Panc1 (cell line): ENCODE results near the gene ASXL3. TPM values are rescaled to one million over a fixed set of nuclear protein-coding genes. Genes with fewer than 3 reads are reported as not detected.

ENCODE experiments used
- ATAC-seq: fragments of 200-7000 bp; cut with Tn5 transposase; 2 replicates; pipeline ENCODE4 v1.9.1; 2020; ENCODE audit warnings: mild to moderate bottlenecking, moderate library complexity
- BruUV-seq: library from RNA; stranded (reverse); fragments of 400-500 nt; replicated peaks from 2 replicates; lab custom pipeline; 2021; lab: Mats Ljungman, UMichigan
- CTCF ChIA-PET: fragments of 300-600 bp; sonication (Branson Sonifier 250); formaldehyde crosslinking; loops from one replicate; lab custom pipeline; 2022; ENCODE audit warnings: antibody characterized with exemption; lab: Charles Lee
- POLR2A ChIA-PET: fragments of 300-600 bp; sonication (Branson Sonifier 250); formaldehyde crosslinking; loops from one replicate; lab custom pipeline; 2022; ENCODE audit warnings: antibody characterized with exemption; lab: Charles Lee
- DNase-seq: peaks from one replicate; pipeline ENCODE4 v3.0.0-alpha.2; 2010; ENCODE audit warnings: low read depth, low spot score
- H3K27ac ChIP-seq: 2 replicates; pipeline ENCODE4 v1.5.1; 2011; ENCODE audit warnings: mild to moderate bottlenecking, low read length, inconsistent platforms
- H3K27me3 ChIP-seq: fragments of 200-500 bp; sonication (Bioruptor generic); 2 replicates; pipeline ENCODE4 v1.6.0; 2014; ENCODE audit warnings: low read length, inconsistent platforms; ENCODE audit not compliant: control insufficient read depth, insufficient read depth
- H3K36me3 ChIP-seq: fragments of 200-500 bp; sonication (Bioruptor generic); 2 replicates; pipeline ENCODE4 v1.5.1; 2014; ENCODE audit warnings: inconsistent platforms, mild to moderate bottlenecking, low read length, moderate library complexity; ENCODE audit not compliant: control insufficient read depth, insufficient read depth
- H3K4me1 ChIP-seq: 2 replicates; pipeline ENCODE4 v1.5.1; 2011; ENCODE audit warnings: inconsistent platforms, mild to moderate bottlenecking, low read length, moderate library complexity; ENCODE audit not compliant: control insufficient read depth, insufficient read depth
- H3K4me3 ChIP-seq, 2 experiments: 2 replicates each; pipeline ENCODE4 v1.5.1; 2011 to 2012; ENCODE audit warnings: low read depth in 2 of 2, low read length in 2 of 2, mild to moderate bottlenecking in 2 of 2, inconsistent platforms in 1 of 2, moderate library complexity in 1 of 2
- H3K9me3 ChIP-seq: fragments of 200-500 bp; sonication (Bioruptor generic); 2 replicates; pipeline ENCODE4 v1.5.1; 2014; ENCODE audit warnings: low read depth, mild to moderate bottlenecking, inconsistent platforms, low read length, moderate library complexity; ENCODE audit not compliant: control insufficient read depth, insufficient read depth
- CTCF ChIP-seq: fragments of 450-650 bp; IDR thresholded peaks from 2 replicates; pipeline ENCODE4 v1.5.1; 2017; ENCODE audit warnings: mild to moderate bottlenecking
- POLR2AphosphoS5 ChIP-seq: IDR thresholded peaks from 2 replicates; pipeline ENCODE4 v1.6.1; 2012; ENCODE audit warnings: mild to moderate bottlenecking, low read depth, low read length, moderate library complexity
- REST ChIP-seq, 2 experiments: IDR thresholded peaks; 2 replicates each; pipeline ENCODE4 v1.6.1; 2011 to 2012; ENCODE audit warnings: low read depth in 2 of 2, control low read depth in 1 of 2, low read length in 1 of 2, mild to moderate bottlenecking in 1 of 2, moderate library complexity in 1 of 2; ENCODE audit not compliant: insufficient read depth in 1 of 2
- SIN3A ChIP-seq: IDR thresholded peaks from 2 replicates; pipeline ENCODE4 v1.6.1; 2012; ENCODE audit warnings: low read depth, mild to moderate bottlenecking, low read length, moderate library complexity, borderline replicate concordance; ENCODE audit not compliant: insufficient read depth
- TCF7L2 ChIP-seq: IDR thresholded peaks from 2 replicates; pipeline ENCODE4 v1.6.1; 2011; ENCODE audit warnings: mild to moderate bottlenecking, low read depth, low read length, inconsistent platforms
- in situ Hi-C: cut with HindIII; loops from 2 replicates; pipeline ENCODE4 v1.10.0; 2016; ENCODE audit warnings: low sequenced_read_pairs, low pct_unique_long_range_greater_than_20kb
- intact Hi-C: fragments of 100-400 bp; cut with micrococcal nuclease; formaldehyde crosslinking; loops from one replicate; pipeline ENCODE4 v1.10.0; 2022; ENCODE audit not compliant: unreplicated experiment
- total RNA-seq: library from RNA; stranded (reverse); gene quantifications from one replicate; pipeline ENCODE4 v1.2.1, GENCODE V29; 2021; ENCODE audit not compliant: unreplicated experiment

ASXL3 gene
- total RNA-seq, 1 experiment from 2014 or later, result 0.74 TPM

- no TSS peak for BruUV-seq
- ATAC-seq, result no peak
- TF ChIP-seq SIN3A (no peak), CTCF (no peak), POLR2AphosphoS5 (no peak), TCF7L2 (no peak), REST (IDR thresholded peaks at IDR 0.05; ENCODE audit: insufficient read depth in 1 of 2, low read depth in 2 of 2, low read length in 1 of 2) (no peak)
- DNase-seq, result no peak
- H3K27me3 ChIP-seq, result no peaks in the 10 kb centered on the region
- H3K4me3 ChIP-seq, result no peak overlapping the region
- in situ Hi-C loops (no loop called here), intact Hi-C loops (no loop called here)
- CTCF ChIA-PET, result no interaction called here
- no peak overlapping the region for H3K27ac ChIP-seq
- no peaks in the 10 kb centered on the region for H3K4me1 ChIP-seq
- POLR2A ChIA-PET, result no interaction called here
- no peaks in the 10 kb centered on the region for H3K36me3 ChIP-seq
- H3K9me3 ChIP-seq, result no peaks in the 10 kb centered on the region
Measured at GRCh38 chr18:33611525-33612135, 33.6 kb downstream of the ASXL3 start.

GRCh38 chr18:33612632-33613031 is 34.6 kb downstream of the ASXL3 start:
- Histone ChIP-seq H3K4me1 (no peaks in the 10 kb centered on the region), H3K36me3 (no peaks in the 10 kb centered on the region), H3K27ac (no peak overlapping the region), H3K4me3 (no peak overlapping the region), H3K9me3 (no peaks in the 10 kb centered on the region), H3K27me3 (no peaks in the 10 kb centered on the region)
- in situ Hi-C loops, result no loop called here
- ATAC-seq (no peak), DNase-seq (no peak)
- ChIA-PET CTCF (no interaction called here), POLR2A (no interaction called here)
- BruUV-seq, result no TSS peak
- TF ChIP-seq SIN3A (no peak), REST (IDR thresholded peaks at IDR 0.05; ENCODE audit: insufficient read depth in 1 of 2, low read depth in 2 of 2, low read length in 1 of 2) (no peak), CTCF (no peak)
- intact Hi-C loops, result no loop called here
